Activated B cell treated with CpG ODN at 0.5 μM for 24 hours (primary cell): ENCODE data around the gene FAM20B. TPM values are rescaled to one million over a fixed set of nuclear protein-coding genes. Genes with fewer than 3 reads are reported as not detected.

Experiments
- ATAC-seq: fragments of 200-7000 bp; cut with Tn5 transposase; one replicate; pipeline ENCODE4 v1.10.0; 2021; ENCODE audit warnings: low read depth, mild to moderate bottlenecking, moderate library complexity
- CTCF ChIA-PET: fragments of 350-600 bp; sonication (Branson Sonifier 250); formaldehyde crosslinking; loops from one replicate; lab custom pipeline; 2021; ENCODE audit warnings: antibody characterized with exemption; lab: Charles Lee
- POLR2A ChIA-PET: fragments of 350-600 bp; sonication (Branson Sonifier 250); formaldehyde crosslinking; loops from one replicate; lab custom pipeline; 2021; ENCODE audit warnings: antibody characterized with exemption; lab: Charles Lee
- DNase-seq: peaks from one replicate; pipeline ENCODE4 v3.0.0; 2022
- H3K27ac Mint-ChIP-seq: one replicate; pipeline ENCODE4 v1.8.0; 2020; ENCODE audit warnings: mixed read lengths
- H3K27me3 Mint-ChIP-seq: one replicate; pipeline ENCODE4 v1.8.0; 2021; ENCODE audit warnings: mixed read lengths
- H3K36me3 Mint-ChIP-seq: one replicate; pipeline ENCODE4 v1.8.0; 2021; ENCODE audit warnings: low read depth, mixed read lengths
- H3K4me1 Mint-ChIP-seq: one replicate; pipeline ENCODE4 v1.8.0; 2021; ENCODE audit warnings: mixed read lengths
- H3K4me3 Mint-ChIP-seq: one replicate; pipeline ENCODE4 v1.8.0; 2020; ENCODE audit warnings: mild to moderate bottlenecking, mixed read lengths
- H3K9me3 Mint-ChIP-seq: one replicate; pipeline ENCODE4 v1.8.0; 2020; ENCODE audit warnings: mixed read lengths
- intact Hi-C: fragments of 100-400 bp; cut with micrococcal nuclease; formaldehyde crosslinking; loops from one replicate; pipeline ENCODE4 v1.15.1; 2024
- total RNA-seq: library from RNA; stranded (reverse); gene quantifications from 2 replicates; pipeline ENCODE4 v1.2.3, GENCODE V29; 2022
- TF ChIP-seq, protein P1 (sequence below): fragments of 200-600 bp; IDR thresholded peaks from one replicate; pipeline ENCODE4 v1.8.0; 2022; ENCODE audit warnings: antibody characterized with exemption, mild to moderate bottlenecking

FAM20B gene
- total RNA-seq, 1 donor from 2014 or later: 27.5 TPM

DNA sequence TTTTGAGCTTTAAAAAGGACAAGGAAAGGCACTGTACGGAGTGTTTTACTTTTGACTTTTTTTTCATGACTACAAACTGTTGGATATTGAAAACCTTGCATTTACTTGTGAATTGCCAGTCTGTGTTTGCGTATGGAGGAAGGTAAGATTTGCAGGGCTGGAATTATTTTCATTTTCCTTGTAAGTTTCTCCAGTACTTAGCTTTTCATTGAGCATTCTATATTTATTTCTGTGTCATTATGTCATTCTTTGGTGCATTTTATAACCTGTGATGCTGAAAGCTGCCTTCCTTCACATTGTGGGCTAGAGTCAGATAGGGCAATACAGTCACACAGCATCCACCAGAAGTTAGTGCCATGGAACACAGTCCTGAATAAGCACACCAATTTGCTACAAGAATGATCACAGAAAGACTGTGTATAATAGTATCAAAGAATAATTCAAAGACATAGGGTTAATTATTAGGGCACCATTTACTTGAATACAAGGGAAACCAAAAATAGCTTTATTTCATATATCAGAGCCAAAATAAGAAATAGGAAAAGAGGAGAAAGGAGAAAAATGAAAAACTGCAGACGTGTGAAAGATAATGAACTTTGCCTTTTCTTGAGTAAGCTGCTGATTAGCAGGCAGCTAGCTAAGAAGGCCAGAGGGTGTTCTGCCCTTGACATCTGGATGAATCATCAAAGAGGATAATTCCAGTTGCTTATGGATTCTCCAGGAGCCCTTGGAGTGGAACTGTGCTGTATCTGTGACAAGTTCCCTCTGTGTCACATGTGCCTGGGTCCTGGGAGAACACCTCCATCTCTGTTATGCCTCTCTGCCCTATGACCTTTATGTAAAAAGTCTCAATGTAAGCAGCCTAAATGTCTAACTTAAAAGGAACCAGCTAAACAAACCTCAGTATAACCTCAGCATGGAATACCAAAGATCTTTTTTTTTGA, 8.0 kb upstream of the FAM20B start:
- TF ChIP-seq, protein P1, sequence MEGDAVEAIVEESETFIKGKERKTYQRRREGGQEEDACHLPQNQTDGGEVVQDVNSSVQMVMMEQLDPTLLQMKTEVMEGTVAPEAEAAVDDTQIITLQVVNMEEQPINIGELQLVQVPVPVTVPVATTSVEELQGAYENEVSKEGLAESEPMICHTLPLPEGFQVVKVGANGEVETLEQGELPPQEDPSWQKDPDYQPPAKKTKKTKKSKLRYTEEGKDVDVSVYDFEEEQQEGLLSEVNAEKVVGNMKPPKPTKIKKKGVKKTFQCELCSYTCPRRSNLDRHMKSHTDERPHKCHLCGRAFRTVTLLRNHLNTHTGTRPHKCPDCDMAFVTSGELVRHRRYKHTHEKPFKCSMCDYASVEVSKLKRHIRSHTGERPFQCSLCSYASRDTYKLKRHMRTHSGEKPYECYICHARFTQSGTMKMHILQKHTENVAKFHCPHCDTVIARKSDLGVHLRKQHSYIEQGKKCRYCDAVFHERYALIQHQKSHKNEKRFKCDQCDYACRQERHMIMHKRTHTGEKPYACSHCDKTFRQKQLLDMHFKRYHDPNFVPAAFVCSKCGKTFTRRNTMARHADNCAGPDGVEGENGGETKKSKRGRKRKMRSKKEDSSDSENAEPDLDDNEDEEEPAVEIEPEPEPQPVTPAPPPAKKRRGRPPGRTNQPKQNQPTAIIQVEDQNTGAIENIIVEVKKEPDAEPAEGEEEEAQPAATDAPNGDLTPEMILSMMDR: no peak
- Mint-ChIP-seq H3K27me3 (no peaks in the 10 kb centered on the region), H3K27ac (no peak overlapping the region), H3K4me1 (no peaks in the 10 kb centered on the region), H3K36me3 (no peaks in the 10 kb centered on the region), H3K4me3 (no peak overlapping the region), H3K9me3 (no peaks in the 10 kb centered on the region)
- ATAC-seq: no peak
- CTCF ChIA-PET: interaction anchor here (0.8 to 3.1 kb wide), 2 partner anchors 15 to 103 kb away, joined by 4 to 10 read pairs; no protein-coding TSS in a partner anchor
- intact Hi-C loops: no loop called here
- POLR2A ChIA-PET: interaction anchor here (0.6 kb wide), 1 partner anchor 42 kb away, joined by 5 read pairs; no protein-coding TSS in a partner anchor
- DNase-seq: no peak

DNA sequence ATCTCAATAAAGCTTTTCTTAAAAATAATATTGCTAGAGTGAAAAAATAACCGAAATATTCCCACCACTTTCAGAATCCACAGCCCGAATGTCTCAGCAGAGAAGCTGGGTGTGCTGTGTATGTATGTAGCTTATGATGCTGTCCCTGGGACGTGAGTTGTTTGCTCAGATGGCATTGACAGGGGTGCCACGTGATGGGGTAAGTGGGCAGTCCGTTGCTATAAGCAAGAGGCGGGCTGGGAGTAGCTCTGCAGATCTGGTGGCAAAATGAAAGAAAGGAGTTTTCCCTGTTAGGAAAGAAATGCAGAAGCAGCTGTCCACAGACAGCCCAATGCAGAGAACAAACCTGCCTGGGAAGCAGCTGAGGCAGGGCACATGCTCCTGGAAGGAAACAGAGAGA, 3.8 kb upstream of the FAM20B start:
- Mint-ChIP-seq H3K36me3 (peaks cover 3% of the 10 kb centered on the region), H3K9me3 (no peaks in the 10 kb centered on the region), H3K27me3 (no peaks in the 10 kb centered on the region), H3K4me3 (no peak overlapping the region), H3K4me1 (peaks cover 12% of the 10 kb centered on the region), H3K27ac (no peak overlapping the region)
- ChIA-PET CTCF (interaction anchor here (1.1 kb wide), 1 partner anchor 18 kb away, joined by 3 read pairs; no protein-coding TSS in a partner anchor), POLR2A (no interaction called here)
- no peak for ATAC-seq
- TF ChIP-seq, protein P1: no peak
- intact Hi-C loops: no loop called here
- no peak for DNase-seq

DNA sequence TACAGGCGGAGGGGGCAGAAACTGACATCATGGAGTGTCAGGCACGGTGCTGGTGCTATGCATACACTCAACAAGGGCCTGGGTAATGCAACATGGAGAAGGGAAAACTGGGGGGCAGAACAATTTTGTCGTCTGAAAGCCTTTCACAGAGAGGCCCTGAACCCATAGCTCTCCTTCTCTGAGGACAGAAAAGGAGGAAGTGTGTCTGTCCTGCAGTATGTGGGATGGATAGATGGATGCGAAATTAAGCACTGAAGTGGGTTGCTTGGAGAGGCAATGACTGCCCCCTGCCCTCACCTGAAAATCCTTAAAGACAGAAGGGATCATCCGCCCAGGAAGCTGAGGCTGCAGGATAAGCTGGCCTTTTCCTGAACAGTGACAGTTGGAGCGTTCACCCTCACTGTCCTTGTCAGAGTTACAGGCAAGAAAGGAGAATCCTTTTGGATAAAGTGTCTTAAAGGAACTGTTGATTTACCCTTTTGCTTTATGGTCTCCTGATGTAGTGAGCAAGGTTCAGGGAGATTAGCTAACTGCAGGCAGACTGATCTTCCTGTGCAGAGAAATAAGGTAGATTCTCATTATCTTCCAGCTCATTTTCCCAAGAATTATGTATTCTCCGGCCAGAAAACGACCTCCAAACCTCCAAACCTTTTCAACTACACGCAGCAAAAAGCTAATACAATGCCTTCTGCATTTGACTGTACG, 1.6 kb upstream of the FAM20B start:
- DNase-seq (no peak), ATAC-seq (no peak)
- Mint-ChIP-seq H3K36me3 (peaks cover 3% of the 10 kb centered on the region), H3K27me3 (no peaks in the 10 kb centered on the region), H3K4me3 (no peak overlapping the region), H3K27ac (no peak overlapping the region), H3K4me1 (peaks cover 31% of the 10 kb centered on the region), H3K9me3 (peaks cover 2% of the 10 kb centered on the region)
- TF ChIP-seq, protein P1: no peak
- POLR2A ChIA-PET: interaction anchor here (0.6 to 0.9 kb wide), 2 partner anchors 94 to 341 kb away, joined by 3 to 4 read pairs; no protein-coding TSS in a partner anchor
- CTCF ChIA-PET: interaction anchor here (1.0 to 2.0 kb wide), 3 partner anchors 18 to 491 kb away, joined by 3 to 8 read pairs (median 3); no protein-coding TSS in a partner anchor
- intact Hi-C loops: no loop called here

DNA sequence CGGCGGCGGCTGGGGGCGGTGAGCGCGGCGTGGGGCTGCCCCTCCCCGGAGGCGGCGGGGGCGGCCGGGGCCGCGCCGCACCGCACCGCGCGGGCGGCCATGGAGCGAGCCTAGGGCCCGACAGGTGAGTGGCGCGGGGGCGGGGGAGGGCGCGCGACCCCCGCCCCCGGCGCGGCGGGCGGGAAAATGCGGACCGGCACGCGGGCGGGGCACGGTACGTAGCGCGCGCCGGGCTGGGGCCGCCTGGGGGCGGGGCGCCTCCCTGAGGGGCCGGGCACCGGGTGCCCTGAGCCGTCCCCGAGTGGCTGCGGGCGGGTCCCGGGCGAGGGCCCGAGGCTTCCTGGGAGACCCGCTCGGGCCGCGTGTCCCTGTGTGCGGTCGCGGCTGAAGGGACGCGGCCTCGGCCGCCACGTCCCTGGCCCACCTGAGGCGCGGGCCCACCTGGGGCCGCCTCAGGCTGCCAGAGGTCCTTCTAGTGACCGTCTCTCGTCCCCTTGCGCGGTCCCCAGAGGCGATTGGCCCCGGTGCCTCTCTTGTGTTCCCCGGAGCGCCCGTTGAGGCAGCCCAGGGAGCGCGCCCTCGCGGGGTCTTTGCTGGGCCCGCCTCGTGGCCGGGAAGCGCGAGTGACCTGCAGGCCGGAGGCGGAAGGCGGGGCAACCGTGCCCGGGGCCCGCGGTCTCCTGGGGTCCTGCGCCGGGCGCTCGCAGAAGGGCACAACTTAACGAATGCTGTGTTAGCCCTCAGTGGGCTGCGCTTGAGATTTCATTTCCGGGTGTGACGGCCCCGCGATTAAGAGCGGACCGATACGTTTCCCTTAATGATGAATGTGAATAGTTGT, 500 bp downstream of the FAM20B start:
- peak; percentile 78 for ATAC-seq
- TF ChIP-seq, protein P1: no peak
- DNase-seq: peak; percentile 81
- H3K36me3 Mint-ChIP-seq: peaks cover 3% of the 10 kb centered on the region
- ChIA-PET CTCF (interaction anchor here (0.6 kb wide), 1 partner anchor 144 kb away, joined by 3 read pairs; no protein-coding TSS in a partner anchor), POLR2A (interaction anchor here (0.8 to 3.5 kb wide), 6 partner anchors 9 to 339 kb away, joined by 3 to 23 read pairs (median 5); partner anchors contain the start of genes RALGPS2 and TOR3A)
- intact Hi-C loops: loop anchor here (1.0 to 5.0 kb wide), 11 partner anchors 8 to 934 kb away; partner anchors contain the start of genes AXDND1, RASAL2, SOAT1 and TOR1AIP2
- no peaks in the 10 kb centered on the region for H3K27me3 Mint-ChIP-seq
- peaks cover 52% of the 10 kb centered on the region for H3K4me1 Mint-ChIP-seq
- H3K9me3 Mint-ChIP-seq: peaks cover 2% of the 10 kb centered on the region
- peak overlapping the region; percentile 90 for H3K27ac Mint-ChIP-seq
- peak overlapping the region; percentile 90 for H3K4me3 Mint-ChIP-seq
